K562 (cell line): ENCODE measurements around the gene PI4KA. TPM values are rescaled to one million over a fixed set of nuclear protein-coding genes. Genes with fewer than 3 reads are reported as not detected.

Source experiments
- LEF1 ChIP-seq: fragments of 450-650 bp; IDR thresholded peaks from 2 replicates; pipeline ENCODE4 v1.6.1; 2016; ENCODE audit warnings: mild to moderate bottlenecking
- MIER1 ChIP-seq: fragments of 450-650 bp; IDR thresholded peaks from 2 replicates; pipeline ENCODE4 v1.6.1; 2016; ENCODE audit warnings: antibody characterized with exemption, mild to moderate bottlenecking, low read depth
- NBN ChIP-seq: fragments of 450-650 bp; IDR thresholded peaks from 2 replicates; pipeline ENCODE4 v1.6.1; 2016; ENCODE audit warnings: low read depth, mild to moderate bottlenecking
- NCOA4 ChIP-seq: fragments of 450-650 bp; IDR thresholded peaks from 2 replicates; pipeline ENCODE4 v1.6.1; 2018; ENCODE audit warnings: mild to moderate bottlenecking; ENCODE audit not compliant: partially characterized antibody
- RBFOX2 ChIP-seq: fragments of 200-400 bp; formaldehyde crosslinking; IDR thresholded peaks from 2 replicates; pipeline ENCODE4 v1.6.1; 2017; ENCODE audit warnings: low read depth, mild to moderate bottlenecking, low read length, moderate library complexity
- RFX5 ChIP-seq: IDR thresholded peaks from 2 replicates; pipeline ENCODE4 v1.6.1; 2011; ENCODE audit warnings: low read depth, mild to moderate bottlenecking, improper control_type of control experiment, low read length
- SP1 ChIP-seq: sonication (generic); formaldehyde crosslinking; IDR thresholded peaks from 2 replicates; pipeline ENCODE4 v1.8.1; 2022; ENCODE audit warnings: mild to moderate bottlenecking, missing genetic modification reagents
- TEAD4 ChIP-seq, 2 experiments: sonication (generic) in 1 of 2; formaldehyde crosslinking in 1 of 2; IDR thresholded peaks; 2 replicates each; pipeline versions ENCODE4 v1.6.1 to v1.8.0; 2012 to 2022; ENCODE audit warnings: borderline replicate concordance in 1 of 2, inconsistent platforms in 1 of 2, low read length in 1 of 2, mild to moderate bottlenecking in 1 of 2, missing genetic modification reagents in 1 of 2
- TRIM24 ChIP-seq, 2 experiments: fragments of 450-650 bp; IDR thresholded peaks; 2 replicates each; pipeline ENCODE4 v1.6.1; 2016
- U2AF1 ChIP-seq: fragments of 200-400 bp; formaldehyde crosslinking; optimal IDR thresholded peaks from 2 replicates; pipeline ENCODE3; 2017; ENCODE audit warnings: mild to moderate bottlenecking, low read depth, low read length, moderate library complexity
- ZC3H8 ChIP-seq: fragments of 450-650 bp; IDR thresholded peaks from 2 replicates; pipeline ENCODE4 v1.6.1; 2017
- ZFP30 ChIP-seq: fragments of 250-450 bp; sonication (Bioruptor Pico); IDR thresholded peaks from 2 replicates; pipeline ENCODE4 v1.8.0; 2022; ENCODE audit warnings: moderate library complexity, mild to moderate bottlenecking, inconsistent platforms, borderline replicate concordance
- ZNF561 ChIP-seq: fragments of 450-650 bp; formaldehyde crosslinking; conservative IDR thresholded peaks from 2 replicates; pipeline ENCODE4 v1.4.0; 2020; ENCODE audit warnings: mild to moderate bottlenecking, moderate library complexity
- polyA plus RNA-seq, 8 experiments: library from polyadenylated mRNA; depleted of rRNA in 4 of 8; stranded (reverse) in 5 of 8; unstranded in 3 of 8; fragments of >200 nt; fragmentation: Nextera tagmentation in 2 of 8; fragmentation: Illumina TruSeq in 1 of 8; extraction: Ambion mirVana in 2 of 8; extraction: Trizol in 1 of 8; gene quantifications; 2 replicates each; pipeline versions ENCODE4 v1.2.1 to v1.2.3, GENCODE V29; 2011 to 2014; ENCODE audit warnings: inconsistent platforms in 1 of 8, missing spikeins in 1 of 8
- total RNA-seq, 7 experiments: library from RNA; depleted of rRNA in 6 of 7; stranded (reverse); fragments of >200 nt in 6 of 7; fragmentation: Illumina TruSeq in 2 of 7; extraction: Trizol in 2 of 7; gene quantifications; 2 replicates each; pipeline versions ENCODE4 v1.2.1 to v1.2.3, GENCODE V29; 2011 to 2021; ENCODE audit warnings: low replicate concordance in 1 of 7
- TF ChIP-seq, protein P1 (sequence below): fragments of 250-450 bp; sonication (Bioruptor Pico); IDR thresholded peaks from 2 replicates; pipeline ENCODE4 v1.5.1; 2021; ENCODE audit warnings: mild to moderate bottlenecking
- TF ChIP-seq, protein P2 (sequence below): fragments of 450-650 bp; IDR thresholded peaks from 2 replicates; pipeline ENCODE4 v1.6.1; 2016; ENCODE audit warnings: borderline replicate concordance
- TF ChIP-seq, protein P3 (sequence below): sonication (generic); formaldehyde crosslinking; IDR thresholded peaks from 2 replicates; pipeline ENCODE4 v1.4.0; 2020; ENCODE audit warnings: mild to moderate bottlenecking, missing genetic modification reagents
- TF ChIP-seq, protein P4 (sequence below): fragments of 450-650 bp; IDR thresholded peaks from 2 replicates; pipeline ENCODE4 v1.6.1; 2016; ENCODE audit warnings: antibody characterized with exemption
- TF ChIP-seq, protein P5 (sequence below), 2 experiments: fragments of 200-800 bp in 1 of 2; sonication (Bioruptor generic) in 1 of 2; sonication (generic) in 1 of 2; formaldehyde crosslinking in 1 of 2; IDR thresholded peaks in 1 of 2; conservative IDR thresholded peaks in 1 of 2; 2 replicates each; pipeline versions ENCODE4 v1.5.0 to v1.6.1; 2016 to 2020; ENCODE audit warnings: missing compliant biosample characterization in 1 of 2, missing genetic modification characterization in 1 of 2, missing genetic modification reagents in 1 of 2

Gene PI4KA
- total and polyA plus RNA-seq, 9 of the 15 experiments (the other 6 are each of a cell fraction or from before 2014, with no cell fraction given), result 7.3 to 187 (median 84.7) TPM

DNA sequence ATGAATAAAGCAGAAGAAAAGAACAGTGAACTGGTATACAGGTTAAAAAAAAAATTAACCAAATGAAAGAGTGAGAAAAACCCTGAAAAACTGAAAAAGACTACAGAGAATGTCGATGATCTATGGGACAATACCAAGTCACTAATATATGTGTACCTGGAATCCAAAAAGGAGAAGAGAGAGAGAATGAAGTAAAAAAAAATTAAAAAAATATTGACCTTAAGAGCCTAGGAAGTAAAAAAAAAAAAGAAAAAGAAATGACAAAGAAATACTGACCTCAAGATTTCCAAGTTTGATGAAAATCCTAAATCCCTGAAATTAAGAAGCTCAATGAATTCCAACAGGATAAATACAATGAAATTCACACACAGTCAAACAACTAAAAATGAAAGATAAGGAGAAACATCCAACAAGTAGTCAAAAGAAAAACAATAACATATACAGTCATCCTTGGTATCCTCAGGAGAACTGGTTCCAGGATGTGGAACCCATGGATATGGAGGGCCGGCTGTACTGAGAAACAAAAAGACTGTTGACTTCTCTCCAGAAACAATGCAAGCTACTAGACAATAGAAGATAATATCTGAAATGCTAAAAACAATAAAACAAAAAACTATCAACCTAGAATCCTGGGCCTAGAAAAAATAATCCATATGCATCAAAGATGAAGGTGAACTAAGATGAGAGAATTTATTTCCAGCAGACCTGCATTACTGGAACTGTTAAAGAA lies 118.2 kb downstream of the PI4KA start (continued):
- TF ChIP-seq, protein P1, sequence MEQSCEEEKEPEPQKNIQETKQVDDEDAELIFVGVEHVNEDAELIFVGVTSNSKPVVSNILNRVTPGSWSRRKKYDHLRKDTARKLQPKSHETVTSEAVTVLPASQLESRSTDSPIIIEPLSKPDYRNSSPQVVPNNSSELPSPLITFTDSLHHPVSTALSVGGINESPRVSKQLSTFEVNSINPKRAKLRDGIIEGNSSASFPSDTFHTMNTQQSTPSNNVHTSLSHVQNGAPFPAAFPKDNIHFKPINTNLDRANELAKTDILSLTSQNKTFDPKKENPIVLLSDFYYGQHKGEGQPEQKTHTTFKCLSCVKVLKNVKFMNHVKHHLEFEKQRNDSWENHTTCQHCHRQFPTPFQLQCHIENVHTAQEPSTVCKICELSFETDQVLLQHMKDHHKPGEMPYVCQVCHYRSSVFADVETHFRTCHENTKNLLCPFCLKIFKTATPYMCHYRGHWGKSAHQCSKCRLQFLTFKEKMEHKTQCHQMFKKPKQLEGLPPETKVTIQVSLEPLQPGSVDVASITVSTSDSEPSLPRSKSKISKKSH (CRISPR knock-in tag), result 0 out of 2 replicates have a peak, but pooled peaks have one; percentile 71
- no peak for TF ChIP-seq U2AF1
- TF ChIP-seq, protein P2, sequence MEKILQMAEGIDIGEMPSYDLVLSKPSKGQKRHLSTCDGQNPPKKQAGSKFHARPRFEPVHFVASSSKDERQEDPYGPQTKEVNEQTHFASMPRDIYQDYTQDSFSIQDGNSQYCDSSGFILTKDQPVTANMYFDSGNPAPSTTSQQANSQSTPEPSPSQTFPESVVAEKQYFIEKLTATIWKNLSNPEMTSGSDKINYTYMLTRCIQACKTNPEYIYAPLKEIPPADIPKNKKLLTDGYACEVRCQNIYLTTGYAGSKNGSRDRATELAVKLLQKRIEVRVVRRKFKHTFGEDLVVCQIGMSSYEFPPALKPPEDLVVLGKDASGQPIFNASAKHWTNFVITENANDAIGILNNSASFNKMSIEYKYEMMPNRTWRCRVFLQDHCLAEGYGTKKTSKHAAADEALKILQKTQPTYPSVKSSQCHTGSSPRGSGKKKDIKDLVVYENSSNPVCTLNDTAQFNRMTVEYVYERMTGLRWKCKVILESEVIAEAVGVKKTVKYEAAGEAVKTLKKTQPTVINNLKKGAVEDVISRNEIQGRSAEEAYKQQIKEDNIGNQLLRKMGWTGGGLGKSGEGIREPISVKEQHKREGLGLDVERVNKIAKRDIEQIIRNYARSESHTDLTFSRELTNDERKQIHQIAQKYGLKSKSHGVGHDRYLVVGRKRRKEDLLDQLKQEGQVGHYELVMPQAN, result peak; percentile 65; the same call in 1 of the 2 replicates
- TF ChIP-seq, protein P3, sequence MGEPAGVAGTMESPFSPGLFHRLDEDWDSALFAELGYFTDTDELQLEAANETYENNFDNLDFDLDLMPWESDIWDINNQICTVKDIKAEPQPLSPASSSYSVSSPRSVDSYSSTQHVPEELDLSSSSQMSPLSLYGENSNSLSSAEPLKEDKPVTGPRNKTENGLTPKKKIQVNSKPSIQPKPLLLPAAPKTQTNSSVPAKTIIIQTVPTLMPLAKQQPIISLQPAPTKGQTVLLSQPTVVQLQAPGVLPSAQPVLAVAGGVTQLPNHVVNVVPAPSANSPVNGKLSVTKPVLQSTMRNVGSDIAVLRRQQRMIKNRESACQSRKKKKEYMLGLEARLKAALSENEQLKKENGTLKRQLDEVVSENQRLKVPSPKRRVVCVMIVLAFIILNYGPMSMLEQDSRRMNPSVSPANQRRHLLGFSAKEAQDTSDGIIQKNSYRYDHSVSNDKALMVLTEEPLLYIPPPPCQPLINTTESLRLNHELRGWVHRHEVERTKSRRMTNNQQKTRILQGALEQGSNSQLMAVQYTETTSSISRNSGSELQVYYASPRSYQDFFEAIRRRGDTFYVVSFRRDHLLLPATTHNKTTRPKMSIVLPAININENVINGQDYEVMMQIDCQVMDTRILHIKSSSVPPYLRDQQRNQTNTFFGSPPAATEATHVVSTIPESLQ, result no peak
- TF ChIP-seq NCOA4, result peak; percentile 75
- TF ChIP-seq NBN, result peak; percentile 56; the same call in 1 of the 2 replicates
- 0 out of 2 replicates have a peak, but pooled peaks have one; percentile 20 for TF ChIP-seq SP1
- 0 out of 2 replicates have a peak, but pooled peaks have one; percentile 60 for TF ChIP-seq ZFP30 (CRISPR knock-in tag)
- TF ChIP-seq ZC3H8, result peak; percentile 72; the same call in 1 of the 2 replicates
- TF ChIP-seq LEF1, result peak; percentile 32; the same call in 1 of the 2 replicates
- TF ChIP-seq TRIM24 (IDR thresholded peaks at IDR 0.05), result peak; percentile 61 to 88; a peak in 3 of 4 replicates
- TF ChIP-seq MIER1, result peak; percentile 60; the same call in 1 of the 2 replicates
- TF ChIP-seq, protein P4, sequence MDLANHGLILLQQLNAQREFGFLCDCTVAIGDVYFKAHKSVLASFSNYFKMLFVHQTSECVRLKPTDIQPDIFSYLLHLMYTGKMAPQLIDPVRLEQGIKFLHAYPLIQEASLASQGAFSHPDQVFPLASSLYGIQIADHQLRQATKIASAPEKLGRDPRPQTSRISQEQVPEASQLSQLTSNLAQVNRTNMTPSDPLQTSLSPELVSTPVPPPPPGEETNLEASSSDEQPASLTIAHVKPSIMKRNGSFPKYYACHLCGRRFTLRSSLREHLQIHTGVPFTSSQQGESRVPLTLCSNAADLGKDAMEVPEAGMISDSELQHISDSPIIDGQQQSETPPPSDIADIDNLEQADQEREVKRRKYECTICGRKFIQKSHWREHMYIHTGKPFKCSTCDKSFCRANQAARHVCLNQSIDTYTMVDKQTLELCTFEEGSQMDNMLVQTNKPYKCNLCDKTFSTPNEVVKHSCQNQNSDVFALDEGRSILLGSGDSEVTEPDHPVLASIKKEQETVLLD, result peak; percentile 71; the same call in 1 of the 2 replicates
- TF ChIP-seq RFX5, result 0 out of 2 replicates have a peak, but pooled peaks have one; percentile 21
- TF ChIP-seq RBFOX2, result no peak
- TF ChIP-seq, protein P5, sequence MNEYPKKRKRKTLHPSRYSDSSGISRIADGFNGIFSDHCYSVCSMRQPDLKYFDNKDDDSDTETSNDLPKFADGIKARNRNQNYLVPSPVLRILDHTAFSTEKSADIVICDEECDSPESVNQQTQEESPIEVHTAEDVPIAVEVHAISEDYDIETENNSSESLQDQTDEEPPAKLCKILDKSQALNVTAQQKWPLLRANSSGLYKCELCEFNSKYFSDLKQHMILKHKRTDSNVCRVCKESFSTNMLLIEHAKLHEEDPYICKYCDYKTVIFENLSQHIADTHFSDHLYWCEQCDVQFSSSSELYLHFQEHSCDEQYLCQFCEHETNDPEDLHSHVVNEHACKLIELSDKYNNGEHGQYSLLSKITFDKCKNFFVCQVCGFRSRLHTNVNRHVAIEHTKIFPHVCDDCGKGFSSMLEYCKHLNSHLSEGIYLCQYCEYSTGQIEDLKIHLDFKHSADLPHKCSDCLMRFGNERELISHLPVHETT (CRISPR knock-in tag; conservative IDR thresholded peaks at IDR 0.05 in 1 of 2, IDR thresholded peaks at IDR 0.05 in 1 of 2), result peak in 1 of 2 experiments; percentile 56; a peak in 1 of 4 replicates
- TF ChIP-seq ZNF561 (CRISPR knock-in tag), result no peak
- 0 out of 2 replicates have a peak, but pooled peaks have one; percentile 18 for TF ChIP-seq TEAD4 (IDR thresholded peaks at IDR 0.05; ENCODE audit: low read length)
- no peak for TF ChIP-seq TEAD4 (CRISPR knock-in tag; IDR thresholded peaks at IDR 0.05; ENCODE audit: borderline replicate concordance)
